Activated naive CD8-positive, alpha-beta T cell (primary cell): ENCODE data around the gene RPTOR.
"Not testable (repeated sequence)": the region's sequence is repeated elsewhere in the genome, so short reads cannot be mapped to it uniquely, and the experiment has no call there.

ENCODE experiments used
- H3K27ac Mint-ChIP-seq: one replicate; pipeline ENCODE4 v1.8.0; 2021; ENCODE audit warnings: mixed read lengths
- H3K27me3 Mint-ChIP-seq: one replicate; pipeline ENCODE4 v1.8.0; 2021; ENCODE audit warnings: mixed read lengths
- H3K36me3 Mint-ChIP-seq: one replicate; pipeline ENCODE4 v1.8.0; 2021; ENCODE audit warnings: mixed read lengths
- H3K4me1 Mint-ChIP-seq: one replicate; pipeline ENCODE4 v1.8.0; 2021; ENCODE audit warnings: low read depth, mixed read lengths
- H3K4me3 Mint-ChIP-seq: one replicate; pipeline ENCODE4 v1.8.0; 2021; ENCODE audit warnings: mild to moderate bottlenecking, mixed read lengths
- H3K9me3 Mint-ChIP-seq: one replicate; pipeline ENCODE4 v1.8.0; 2021; ENCODE audit warnings: low read depth, mixed read lengths

RPTOR gene

DNA sequence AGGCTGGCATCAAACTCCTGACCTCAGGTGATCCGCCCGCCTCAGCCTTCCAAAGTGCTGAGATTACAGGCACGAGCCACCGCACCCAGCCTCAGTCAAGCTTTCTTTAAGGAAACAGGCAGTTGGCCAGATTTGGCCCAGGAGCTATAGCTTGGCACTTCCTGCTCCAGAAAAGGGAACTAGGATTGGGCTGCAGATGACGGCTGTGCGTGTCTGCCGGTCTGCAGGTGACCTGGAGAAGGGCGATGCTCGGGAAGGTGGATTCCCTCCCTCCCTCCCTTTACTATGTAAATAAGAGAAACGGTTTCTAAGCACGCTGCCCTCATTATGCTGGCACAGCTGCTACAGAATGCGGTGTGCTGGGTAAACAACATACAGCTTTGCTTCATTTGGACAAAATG, 215.9 kb downstream of the RPTOR start:
- H3K9me3 Mint-ChIP-seq: no peaks in the 10 kb centered on the region
- peaks cover 16% of the 10 kb centered on the region for H3K36me3 Mint-ChIP-seq
- peak overlapping the region; percentile 98 for H3K27ac Mint-ChIP-seq
- H3K4me3 Mint-ChIP-seq: peak overlapping the region; percentile 79
- H3K4me1 Mint-ChIP-seq: peaks cover 82% of the 10 kb centered on the region
- no peaks in the 10 kb centered on the region for H3K27me3 Mint-ChIP-seq

DNA sequence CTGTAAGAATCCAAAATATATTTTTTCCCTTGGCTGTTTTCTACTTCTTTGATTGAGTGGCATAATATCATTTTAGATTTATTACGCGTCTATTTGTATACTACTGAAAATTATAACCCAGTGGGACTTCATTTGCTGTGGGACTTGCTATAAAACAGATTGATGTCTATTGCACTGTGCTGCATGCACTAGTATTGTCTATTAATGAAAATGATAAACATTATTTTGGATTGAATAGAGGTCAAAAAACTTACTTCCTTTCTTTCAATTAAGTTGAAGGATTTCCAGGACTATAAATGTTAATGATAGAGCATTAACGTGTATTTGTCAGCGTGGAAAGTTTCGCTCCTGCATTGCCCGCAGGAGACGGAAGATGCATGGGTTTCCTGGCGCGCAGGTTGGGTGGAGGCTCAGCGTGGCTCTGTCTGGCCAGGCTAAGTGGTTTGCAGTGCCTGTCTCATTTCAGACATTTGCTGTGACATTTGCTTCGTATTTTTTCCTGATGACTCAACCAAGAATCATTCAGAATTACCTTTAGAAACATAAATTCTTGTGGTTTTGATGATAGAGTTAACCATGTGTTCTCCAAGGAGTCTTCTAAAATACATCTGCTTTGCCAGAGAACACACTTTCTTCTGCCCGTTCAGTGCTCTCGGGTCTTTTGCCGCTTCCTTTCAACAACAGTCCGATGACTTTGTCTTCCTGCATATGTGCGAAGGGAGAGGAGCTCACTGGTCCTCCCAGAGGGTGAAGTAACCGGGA, 216.7 kb downstream of the RPTOR start:
- Mint-ChIP-seq H3K27me3 (no peaks in the 10 kb centered on the region), H3K36me3 (peaks cover 12% of the 10 kb centered on the region), H3K9me3 (no peaks in the 10 kb centered on the region), H3K27ac (peak overlapping the region; percentile 98), H3K4me1 (peaks cover 83% of the 10 kb centered on the region), H3K4me3 (peak overlapping the region; percentile 79)

DNA sequence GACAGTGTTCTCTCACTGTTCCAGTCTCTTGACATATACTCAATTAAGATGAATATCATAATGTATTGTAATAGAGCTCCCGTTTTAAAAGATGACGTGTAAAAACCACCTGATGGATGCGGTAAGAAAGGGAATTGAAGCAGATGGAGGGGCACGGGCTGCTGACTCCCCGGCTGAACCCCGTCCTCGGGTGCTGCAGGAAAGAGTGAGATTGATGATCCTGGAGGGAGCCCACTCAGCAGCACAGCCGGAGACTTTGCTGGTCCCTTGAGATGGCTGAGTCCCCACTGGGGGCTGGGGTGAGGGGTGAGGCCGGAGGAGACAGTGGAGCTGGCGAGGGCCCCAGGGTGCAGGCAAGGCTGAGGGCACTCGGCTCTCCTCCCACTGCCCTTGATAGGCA, 217.4 kb downstream of the RPTOR start:
- no peaks in the 10 kb centered on the region for H3K9me3 Mint-ChIP-seq
- peaks cover 8% of the 10 kb centered on the region for H3K36me3 Mint-ChIP-seq
- H3K4me1 Mint-ChIP-seq: peaks cover 84% of the 10 kb centered on the region
- peak overlapping the region; percentile 79 for H3K4me3 Mint-ChIP-seq
- H3K27me3 Mint-ChIP-seq: no peaks in the 10 kb centered on the region
- peak overlapping the region; percentile 98 for H3K27ac Mint-ChIP-seq

DNA sequence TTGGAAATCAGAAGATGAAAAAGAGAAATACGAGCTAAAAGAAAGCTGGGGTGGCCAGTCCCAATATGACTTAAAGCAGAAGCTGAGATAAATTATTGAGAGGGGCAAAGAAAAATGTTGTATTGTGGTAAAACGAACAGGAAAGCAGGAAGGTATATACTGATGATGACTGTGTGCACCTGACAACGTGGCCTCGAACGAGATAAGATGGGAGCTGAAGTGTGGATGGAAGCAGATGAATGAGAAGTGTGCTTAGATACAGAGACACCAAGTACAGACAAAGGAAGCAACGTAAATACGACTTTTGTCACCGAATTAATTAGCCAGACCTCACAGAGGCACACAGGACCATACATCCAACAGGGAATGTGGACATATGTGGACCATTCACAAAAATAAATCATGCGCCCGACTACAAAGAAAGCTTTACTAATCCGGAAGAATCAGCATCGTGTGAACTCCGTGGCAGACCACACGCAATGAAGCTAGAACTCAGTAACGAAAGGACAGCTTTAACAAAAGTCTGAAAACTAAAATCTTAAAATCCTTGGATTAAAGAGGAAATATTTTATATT, 218.7 kb downstream of the RPTOR start:
- H3K27me3 Mint-ChIP-seq: no peaks in the 10 kb centered on the region
- peaks cover 72% of the 10 kb centered on the region for H3K4me1 Mint-ChIP-seq
- peaks cover 3% of the 10 kb centered on the region for H3K36me3 Mint-ChIP-seq
- peak overlapping the region; percentile 89 for H3K27ac Mint-ChIP-seq
- H3K4me3 Mint-ChIP-seq: peak overlapping the region; percentile 44
- no peaks in the 10 kb centered on the region for H3K9me3 Mint-ChIP-seq

DNA sequence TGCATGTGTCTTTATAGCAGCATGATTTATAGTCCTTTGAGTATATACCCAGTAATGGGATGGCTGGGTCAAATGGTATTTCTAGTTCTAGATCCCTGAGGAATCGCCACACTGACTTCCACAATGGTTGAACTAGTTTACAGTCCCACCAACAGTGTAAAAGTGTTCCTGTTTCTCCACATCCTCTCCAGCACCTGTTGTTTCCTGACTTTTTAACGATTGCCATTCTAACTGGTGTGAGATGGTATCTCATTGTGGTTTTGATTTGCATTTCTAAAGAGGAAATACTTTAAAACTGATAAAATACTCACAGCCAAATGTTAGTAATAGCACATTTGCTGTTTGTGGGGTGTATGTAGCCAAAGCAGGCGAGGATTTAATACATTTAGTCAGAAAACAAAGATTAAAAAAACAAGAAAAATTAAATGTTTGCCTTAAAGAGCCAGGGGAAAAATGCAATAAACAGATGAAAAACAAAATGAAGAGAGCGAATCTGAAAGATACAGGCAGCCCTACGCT, 220.0 kb downstream of the RPTOR start:
- H3K36me3 Mint-ChIP-seq, H3K9me3 Mint-ChIP-seq, H3K27me3 Mint-ChIP-seq: not testable (repeated sequence)
- peaks cover 68% of the 10 kb centered on the region for H3K4me1 Mint-ChIP-seq
- peak overlapping the region; percentile 72 for H3K4me3 Mint-ChIP-seq
- peak overlapping the region; percentile 88 for H3K27ac Mint-ChIP-seq

DNA sequence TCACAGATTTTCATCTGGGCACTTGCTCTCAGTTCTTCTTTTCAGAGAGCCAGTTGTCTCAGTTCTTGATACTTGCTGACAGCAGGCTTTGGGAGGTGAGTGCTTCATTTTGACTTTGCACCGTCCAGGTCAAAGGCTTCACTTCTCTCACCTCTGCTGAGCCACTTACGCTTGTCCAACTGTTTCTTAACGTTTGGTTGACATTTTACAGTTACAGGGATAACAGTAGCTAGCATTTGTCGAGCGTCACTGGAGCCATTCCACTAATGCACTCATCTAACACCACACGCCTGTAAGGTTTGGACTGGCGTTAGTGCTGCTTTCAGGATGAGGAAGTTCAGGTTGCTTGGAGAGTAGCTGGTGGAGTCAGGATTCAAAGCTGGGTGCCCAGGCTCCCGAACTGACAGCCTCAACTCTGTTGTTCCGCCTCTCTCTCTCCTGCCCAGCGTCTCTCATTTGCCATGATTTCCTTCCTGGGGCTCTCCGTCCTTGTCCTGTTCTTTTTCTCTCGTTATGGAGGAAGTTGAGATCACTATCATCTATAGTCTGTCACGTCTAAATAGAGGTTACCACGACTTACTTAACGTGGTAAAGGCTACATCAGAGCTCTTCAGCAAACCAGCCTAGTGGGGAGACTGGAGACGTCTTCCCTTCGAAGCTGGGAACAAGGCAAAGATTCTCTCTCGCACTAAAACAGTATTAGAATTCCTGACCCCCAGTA, 220.8 kb downstream of the RPTOR start:
- Mint-ChIP-seq H3K4me1 (peaks cover 65% of the 10 kb centered on the region), H3K27me3 (no peaks in the 10 kb centered on the region), H3K36me3 (peaks cover 10% of the 10 kb centered on the region), H3K4me3 (peak overlapping the region; percentile 72), H3K9me3 (no peaks in the 10 kb centered on the region), H3K27ac (peak overlapping the region; percentile 88)

DNA sequence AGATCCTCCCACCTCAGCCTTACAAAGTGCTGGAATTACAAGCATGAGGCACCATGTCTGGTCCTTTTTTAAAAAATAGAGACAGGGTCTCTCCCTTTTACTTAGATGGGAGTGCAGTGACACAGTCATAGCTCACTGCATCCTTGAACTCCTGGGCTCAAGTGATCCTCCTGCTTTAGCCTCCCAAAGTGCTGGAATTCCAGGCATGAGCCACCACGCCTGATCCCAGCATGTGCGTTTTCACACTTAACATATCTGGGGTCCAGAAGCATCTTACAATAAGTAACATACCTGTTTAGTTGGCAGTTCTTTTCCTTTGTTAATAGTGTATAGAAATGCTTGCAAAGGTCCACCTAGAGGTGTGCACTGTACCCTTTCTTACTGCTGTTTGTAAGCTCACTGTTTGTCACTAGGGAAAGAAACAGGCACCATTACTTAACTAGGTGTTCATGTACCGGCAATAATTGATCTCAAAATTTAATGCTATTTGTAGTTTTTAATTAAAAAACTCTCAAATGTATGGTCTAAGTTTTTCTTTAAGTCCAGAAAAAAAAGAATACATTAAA, 221.7 kb downstream of the RPTOR start:
- Mint-ChIP-seq H3K9me3 (no peaks in the 10 kb centered on the region), H3K4me3 (no peak overlapping the region), H3K4me1 (peaks cover 65% of the 10 kb centered on the region), H3K27ac (peak overlapping the region; percentile 88), H3K27me3 (no peaks in the 10 kb centered on the region), H3K36me3 (peaks cover 13% of the 10 kb centered on the region)

DNA sequence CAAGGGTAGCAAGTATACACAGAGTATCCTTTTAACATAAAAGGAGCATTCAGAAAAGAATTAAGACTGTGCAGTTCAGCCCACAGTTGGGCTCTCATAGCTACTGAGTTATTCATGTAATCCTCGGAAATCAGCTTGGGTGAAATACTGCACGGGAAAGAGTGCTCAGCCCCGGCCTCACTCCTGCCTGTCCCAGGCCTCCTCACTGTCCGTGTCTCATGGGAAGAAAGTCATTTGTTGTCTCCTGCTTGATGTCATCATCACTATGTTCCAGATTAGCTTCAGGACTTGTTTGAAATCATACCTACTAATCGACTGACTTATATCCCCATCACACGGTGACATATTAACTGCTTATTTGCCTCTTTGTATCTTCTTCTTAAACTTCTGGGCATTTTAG, 223.8 kb downstream of the RPTOR start:
- no peaks in the 10 kb centered on the region for H3K9me3 Mint-ChIP-seq
- H3K27me3 Mint-ChIP-seq: no peaks in the 10 kb centered on the region
- H3K27ac Mint-ChIP-seq: peak overlapping the region; percentile 8
- peaks cover 58% of the 10 kb centered on the region for H3K4me1 Mint-ChIP-seq
- H3K4me3 Mint-ChIP-seq: no peak overlapping the region
- peaks cover 13% of the 10 kb centered on the region for H3K36me3 Mint-ChIP-seq

DNA sequence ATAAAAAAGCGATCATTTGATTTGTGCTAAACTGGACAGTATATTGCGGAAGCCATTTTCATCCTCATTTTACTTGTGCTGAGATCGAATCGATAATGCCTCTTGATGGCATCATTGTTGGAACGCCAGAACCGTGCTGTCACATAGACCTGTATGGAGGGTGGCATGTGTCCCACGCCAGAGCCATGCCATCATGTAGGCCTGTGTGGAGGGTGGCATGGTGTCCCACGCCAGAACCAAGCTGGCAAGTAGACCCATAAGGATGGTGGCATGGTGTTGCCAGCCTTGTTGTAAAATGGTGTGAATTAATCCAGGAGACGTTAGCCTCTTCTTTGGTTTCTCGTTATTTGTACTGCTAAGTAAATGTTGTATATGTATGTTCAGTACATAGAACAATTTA, 224.3 kb downstream of the RPTOR start:
- H3K4me3 Mint-ChIP-seq: no peak overlapping the region
- H3K36me3 Mint-ChIP-seq: peaks cover 13% of the 10 kb centered on the region
- peak overlapping the region; percentile 58 for H3K27ac Mint-ChIP-seq
- no peaks in the 10 kb centered on the region for H3K9me3 Mint-ChIP-seq
- peaks cover 61% of the 10 kb centered on the region for H3K4me1 Mint-ChIP-seq
- no peaks in the 10 kb centered on the region for H3K27me3 Mint-ChIP-seq

DNA sequence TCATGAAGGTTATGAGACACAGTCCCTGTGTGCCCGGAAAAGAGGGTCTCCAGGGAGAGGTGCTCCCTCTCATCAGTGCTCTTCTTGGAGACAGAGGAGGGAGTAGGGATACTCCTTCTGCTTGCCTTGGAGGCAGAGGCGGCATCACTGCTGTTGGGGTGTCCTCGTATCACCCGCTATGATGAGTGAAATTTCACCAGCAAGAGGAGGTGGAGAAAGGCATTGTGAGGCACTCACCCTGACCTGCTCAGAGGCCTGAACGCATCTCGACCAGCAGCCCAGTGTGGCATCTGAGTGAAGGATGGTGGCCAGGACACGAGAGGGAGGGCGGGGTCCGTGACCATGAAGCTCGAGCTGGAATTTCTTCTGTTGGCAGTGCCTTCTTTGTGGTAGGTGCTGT, 224.9 kb downstream of the RPTOR start:
- Mint-ChIP-seq H3K36me3 (peaks cover 13% of the 10 kb centered on the region), H3K4me3 (peak overlapping the region; percentile 44), H3K27me3 (no peaks in the 10 kb centered on the region), H3K4me1 (peaks cover 67% of the 10 kb centered on the region), H3K9me3 (no peaks in the 10 kb centered on the region), H3K27ac (peak overlapping the region; percentile 28)

DNA sequence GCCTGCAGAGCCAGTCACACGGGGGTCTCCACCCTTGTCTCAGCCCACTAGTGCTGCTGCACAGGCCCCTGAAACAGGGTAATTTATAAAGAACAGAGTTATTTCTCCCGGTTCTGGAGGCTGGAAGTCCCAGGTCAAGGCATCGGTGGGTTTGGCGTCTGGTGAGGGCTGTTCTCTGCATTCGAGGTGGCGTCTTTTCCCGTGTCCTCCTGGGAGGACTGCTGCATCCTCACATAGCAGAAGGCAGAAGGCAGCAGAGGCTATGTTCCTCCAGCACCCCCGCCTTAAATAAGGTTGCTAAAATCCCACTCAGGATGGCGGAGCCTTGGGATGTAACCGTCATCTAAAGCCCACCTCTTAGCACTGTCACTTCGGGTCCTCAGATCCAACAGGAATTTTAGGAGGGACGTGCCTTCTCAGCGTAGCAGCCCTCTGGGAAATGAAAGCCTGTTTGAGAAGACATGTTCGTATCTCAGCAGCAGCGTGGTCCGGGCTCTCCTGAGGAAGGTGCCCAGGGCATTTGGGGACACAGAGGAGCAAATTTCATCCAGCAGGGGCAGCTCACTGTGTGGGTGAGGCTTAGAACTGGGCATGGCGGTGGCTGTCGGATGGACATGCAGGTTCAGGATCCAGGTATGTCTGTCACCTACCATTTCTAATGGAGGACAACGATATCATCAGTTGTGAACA, 225.4 kb downstream of the RPTOR start:
- Mint-ChIP-seq H3K4me1 (peaks cover 67% of the 10 kb centered on the region), H3K4me3 (no peak overlapping the region), H3K9me3 (no peaks in the 10 kb centered on the region), H3K27ac (peak overlapping the region; percentile 83), H3K27me3 (no peaks in the 10 kb centered on the region), H3K36me3 (peaks cover 14% of the 10 kb centered on the region)

DNA sequence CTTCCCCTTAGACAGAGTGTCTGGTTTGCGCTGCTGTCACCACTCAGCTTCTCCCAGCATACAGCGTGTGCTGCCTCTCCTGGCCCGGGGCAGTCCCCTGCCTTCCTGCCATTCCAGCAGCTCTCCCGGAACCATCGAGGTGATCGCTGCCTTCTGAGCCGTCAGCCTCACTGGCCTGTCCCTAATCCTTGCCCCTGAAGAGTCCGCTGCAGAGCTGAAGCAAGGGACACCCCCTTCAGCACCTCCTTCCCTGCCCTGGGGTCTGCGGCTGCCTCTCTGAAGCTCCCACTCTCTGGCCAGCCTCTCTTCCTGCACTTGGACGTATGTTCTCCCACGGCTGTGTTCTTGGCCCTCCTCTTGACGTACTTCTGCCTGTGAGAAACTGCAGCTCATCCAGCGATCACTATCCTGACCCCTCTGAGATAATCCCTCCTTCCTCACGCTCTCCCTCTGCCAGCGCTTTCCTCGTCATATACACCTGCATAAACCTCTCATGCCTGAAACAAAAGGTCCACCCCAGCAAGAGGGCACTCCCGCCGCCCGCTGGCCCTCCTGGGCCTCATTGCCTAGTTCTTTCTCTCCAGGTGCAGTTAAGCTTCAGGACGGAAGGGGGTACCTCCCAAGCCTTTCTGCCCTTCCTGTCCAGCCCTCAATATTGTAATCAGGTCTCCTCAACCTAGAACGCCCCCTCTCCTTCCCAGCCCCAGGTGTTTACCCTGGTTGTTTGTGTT, 226.4 kb downstream of the RPTOR start:
- peak overlapping the region; percentile 65 for H3K4me3 Mint-ChIP-seq
- H3K4me1 Mint-ChIP-seq: peaks cover 64% of the 10 kb centered on the region
- peaks cover 12% of the 10 kb centered on the region for H3K36me3 Mint-ChIP-seq
- no peaks in the 10 kb centered on the region for H3K9me3 Mint-ChIP-seq
- H3K27ac Mint-ChIP-seq: peak overlapping the region; percentile 83
- no peaks in the 10 kb centered on the region for H3K27me3 Mint-ChIP-seq

DNA sequence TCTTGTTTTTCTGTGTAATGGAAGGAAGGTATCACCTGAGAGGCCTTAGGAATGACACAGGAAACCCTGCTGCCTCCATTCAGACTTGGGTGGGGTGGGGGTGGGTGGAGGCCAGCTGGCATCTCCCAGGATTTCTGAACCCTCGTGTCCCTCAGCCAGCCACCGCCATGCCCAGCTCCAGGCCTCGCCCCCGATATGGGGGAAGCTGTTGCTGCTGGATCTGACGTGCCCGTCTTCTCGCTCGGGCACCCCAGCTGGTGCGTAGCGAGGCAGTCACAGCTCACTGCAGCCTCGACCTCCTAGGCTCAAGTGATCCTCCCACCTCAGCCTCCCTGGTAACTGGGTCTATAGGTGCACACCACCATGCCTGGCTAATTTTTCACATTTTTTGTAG, 227.0 kb downstream of the RPTOR start:
- H3K4me3 Mint-ChIP-seq: no peak overlapping the region
- H3K9me3 Mint-ChIP-seq: no peaks in the 10 kb centered on the region
- H3K4me1 Mint-ChIP-seq: peaks cover 58% of the 10 kb centered on the region
- H3K27ac Mint-ChIP-seq: no peak overlapping the region
- H3K36me3 Mint-ChIP-seq: peaks cover 14% of the 10 kb centered on the region
- no peaks in the 10 kb centered on the region for H3K27me3 Mint-ChIP-seq

DNA sequence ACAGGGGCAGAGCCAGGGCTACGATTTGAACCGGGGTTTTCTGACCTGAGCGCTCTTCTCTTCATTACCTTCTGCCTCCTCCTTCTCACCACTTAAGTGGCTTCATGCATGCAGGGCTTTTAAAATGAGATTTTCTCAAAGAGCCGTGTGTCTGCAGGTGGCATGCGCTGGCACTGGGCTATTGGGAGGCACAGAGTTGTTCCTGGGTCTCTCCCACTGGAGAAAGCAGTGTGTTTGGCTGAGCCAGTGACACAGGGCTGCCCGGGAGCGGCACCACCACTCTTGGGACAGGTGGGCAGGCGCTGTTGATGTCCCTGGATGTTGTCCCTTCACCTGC, 228.2 kb downstream of the RPTOR start:
- Mint-ChIP-seq H3K36me3 (peaks cover 22% of the 10 kb centered on the region), H3K4me3 (peak overlapping the region; percentile 47), H3K9me3 (no peaks in the 10 kb centered on the region), H3K27me3 (no peaks in the 10 kb centered on the region), H3K4me1 (peaks cover 62% of the 10 kb centered on the region), H3K27ac (peak overlapping the region; percentile 97)
